ENCODE results near the gene HNF4A. TPM values are rescaled to one million over a fixed set of nuclear protein-coding genes. Genes with fewer than 3 reads are reported as not detected.

HNF4A gene
- total and polyA plus RNA-seq, 2 of the 13 experiments (the other 11 are each of a cell fraction or from before 2014, with no cell fraction given): 80.9 to 169 TPM

- TF ChIP-seq ZBTB46 (CRISPR knock-in tag; IDR thresholded peaks at IDR 0.05; ENCODE audit: borderline replicate concordance) (no peak), TBX3 (IDR thresholded peaks at IDR 0.05; ENCODE audit: borderline replicate concordance) (no peak), MTA1 (CRISPR knock-in tag; IDR thresholded peaks at IDR 0.05; ENCODE audit: borderline replicate concordance) (no peak), AGO1 (IDR thresholded peaks at IDR 0.05; ENCODE audit: low read depth, low read length, poor library complexity, severe bottlenecking) (peak; percentile 48), ZFY (CRISPR knock-in tag; IDR thresholded peaks at IDR 0.05) (no peak), ADNP (CRISPR knock-in tag; IDR thresholded peaks at IDR 0.05) (no peak), ZNF576 (CRISPR knock-in tag; IDR thresholded peaks at IDR 0.05) (no peak), ZNF253 (CRISPR knock-in tag; IDR thresholded peaks at IDR 0.05; ENCODE audit: borderline replicate concordance) (no peak), SAP130 (CRISPR knock-in tag; IDR thresholded peaks at IDR 0.05; ENCODE audit: low read depth) (no peak), HIVEP1 (CRISPR knock-in tag; IDR thresholded peaks at IDR 0.05) (no peak), PCBP1 (IDR thresholded peaks at IDR 0.05; ENCODE audit: borderline replicate concordance, low read depth, low read length) (0 out of 2 replicates have a peak, but pooled peaks have one; percentile 50), DZIP1 (CRISPR knock-in tag; IDR thresholded peaks at IDR 0.05) (no peak), RBM22 (optimal IDR thresholded peaks at IDR 0.05; ENCODE audit: low read length) (peak; percentile 92), ZNF761 (CRISPR knock-in tag; conservative IDR thresholded peaks at IDR 0.05) (no peak), NONO (IDR thresholded peaks at IDR 0.05) (no peak), NONO (CRISPR knock-in tag; conservative IDR thresholded peaks at IDR 0.05) (no peak), MTA3 (CRISPR knock-in tag; IDR thresholded peaks at IDR 0.05) (no peak), POLR2AphosphoS5 (IDR thresholded peaks at IDR 0.05; ENCODE audit: low read depth, low read length) (peak; percentile 13; the same call in 1 of the 2 replicates), CEBPZ (IDR thresholded peaks at IDR 0.05; ENCODE audit: low read length) (no peak), ZNF224 (CRISPR knock-in tag; IDR thresholded peaks at IDR 0.05) (no peak), AHR (CRISPR knock-in tag; IDR thresholded peaks at IDR 0.05) (no peak), CREBL2 (CRISPR knock-in tag; IDR thresholded peaks at IDR 0.05; ENCODE audit: borderline replicate concordance) (no peak)
Measured at GRCh38 chr20:44429419-44430269, 74.1 kb downstream of the HNF4A start (continued).
